ENCODE data around the gene LZTR1. TPM values are rescaled to one million over a fixed set of nuclear protein-coding genes. Genes with fewer than 3 reads are reported as not detected.
"Not testable (repeated sequence)": the region's sequence is repeated elsewhere in the genome, so short reads cannot be mapped to it uniquely, and the experiment has no call there.

Gene LZTR1
- total RNA-seq, 1 donor from 2014 or later: 93.5 TPM

GRCh38 chr22:20965888-20966855, 15.9 kb upstream of the LZTR1 start:
- DNase-seq (ENCODE audit: low spot score): no peak

- no peak for DNase-seq (ENCODE audit: low spot score)
These were observed 15.0 kb upstream of the LZTR1 start, which contains the start of gene AIFM3 for GRCh38 chr22:20966883-20967696. Gene AIFM3 (plus strand): TSS chr22:20967255. CDS start chr22:20967945, 690 bp downstream.

GRCh38 chr22:20967697-20968211, 14.3 kb upstream of the LZTR1 start:
- no peak for DNase-seq (ENCODE audit: low spot score)

GRCh38 chr22:20968281-20968977, 13.7 kb upstream of the LZTR1 start:
- no peak for DNase-seq (ENCODE audit: low spot score)

- DNase-seq (ENCODE audit: low spot score): no peak
These were observed 11.0 kb upstream of the LZTR1 start for GRCh38 chr22:20970939-20971657.

- not testable (repeated sequence) for DNase-seq (ENCODE audit: low spot score)
These were observed 9.9 kb upstream of the LZTR1 start for GRCh38 chr22:20972014-20972694.

- DNase-seq (ENCODE audit: low spot score): no peak
These were observed 9.0 kb upstream of the LZTR1 start for GRCh38 chr22:20972933-20973577.

GRCh38 chr22:20973634-20974286, 8.3 kb upstream of the LZTR1 start:
- no peak for DNase-seq (ENCODE audit: low spot score)

- DNase-seq (ENCODE audit: low spot score): no peak
These were observed 7.7 kb upstream of the LZTR1 start for GRCh38 chr22:20974336-20974955.

- DNase-seq (ENCODE audit: low spot score): no peak
These were observed 6.4 kb upstream of the LZTR1 start for GRCh38 chr22:20975541-20976290.

GRCh38 chr22:20976291-20976877, 5.7 kb upstream of the LZTR1 start:
- DNase-seq (ENCODE audit: low spot score): no peak

GRCh38 chr22:20977019-20977418, 5.1 kb upstream of the LZTR1 start:
- DNase-seq (ENCODE audit: low spot score): no peak

- DNase-seq (ENCODE audit: low spot score): no peak
These were observed 4.5 kb upstream of the LZTR1 start for GRCh38 chr22:20977516-20978170.

GRCh38 chr22:20978419-20978818, 3.7 kb upstream of the LZTR1 start:
- no peak for DNase-seq (ENCODE audit: low spot score)

- DNase-seq (ENCODE audit: low spot score): peak; percentile 85
These were observed 2.8 kb upstream of the LZTR1 start for GRCh38 chr22:20979243-20979809.

- DNase-seq (ENCODE audit: low spot score): no peak
These were observed 2.1 kb upstream of the LZTR1 start for GRCh38 chr22:20979940-20980453.

GRCh38 chr22:20980523-20980922, 1.6 kb upstream of the LZTR1 start:
- no peak for DNase-seq (ENCODE audit: low spot score)
